NB4 (cell line): Measurements from ENCODE around the gene MAGI2.

Experiments used
- CTCF ChIP-seq: IDR thresholded peaks from one replicate; pipeline ENCODE4 v1.5.1; 2012; ENCODE audit warnings: low read depth, low read length
- MAX ChIP-seq: IDR thresholded peaks from 2 replicates; pipeline ENCODE4 v1.6.1; 2011; ENCODE audit warnings: low read depth, low read length
- MYC ChIP-seq: IDR thresholded peaks from 2 replicates; pipeline ENCODE4 v1.6.1; 2011; ENCODE audit warnings: low read depth, low read length
- POLR2A ChIP-seq: IDR thresholded peaks from 2 replicates; pipeline ENCODE4 v1.6.1; 2011; ENCODE audit warnings: mild to moderate bottlenecking; ENCODE audit not compliant: insufficient read length; ENCODE audit errors: extremely low read depth

GRCh38 chr7:78169992-78170391, 1283.5 kb downstream of the MAGI2 start:
- TF ChIP-seq POLR2A (no peak), CTCF (no peak), MAX (no peak), MYC (no peak)
